ENCODE data around the gene ITPKC. TPM values are rescaled to one million over a fixed set of nuclear protein-coding genes. Genes with fewer than 3 reads are reported as not detected.

ITPKC gene
- total and polyA plus RNA-seq, 9 of the 15 experiments (the other 6 are each of a cell fraction or from before 2014, with no cell fraction given) = 0.08 to 9.3 (median 5.8) TPM

GRCh38 chr19:40716482-40717324 lies at the start of gene ITPKC, which contains the start of gene COQ8B (continued):
- TF ChIP-seq CXXC5 (CRISPR knock-in tag; IDR thresholded peaks at IDR 0.05) = peak; percentile 85
- no peak for TF ChIP-seq SMAD2 (IDR thresholded peaks at IDR 0.05; ENCODE audit: low read depth, low read length)
- TF ChIP-seq ZNF263 (CRISPR knock-in tag; IDR thresholded peaks at IDR 0.05; ENCODE audit: borderline replicate concordance) = peak; percentile 58; the same call in 1 of the 2 replicates
- TF ChIP-seq SMAD4 (CRISPR knock-in tag; conservative IDR thresholded peaks at IDR 0.05) = peak; percentile 84
- TF ChIP-seq CBX3 (IDR thresholded peaks at IDR 0.05; ENCODE audit: borderline replicate concordance in 1 of 2, low read length in 2 of 2) = 0 out of 3 replicates have a peak, but pooled peaks of 1 of the 2 experiments have one; percentile 14
- TF ChIP-seq YBX1 (IDR thresholded peaks at IDR 0.05) = no peak
- 0 out of 2 replicates have a peak, but pooled peaks have one; percentile 55 for TF ChIP-seq E2F1 (CRISPR knock-in tag; IDR thresholded peaks at IDR 0.05)
- 0 out of 2 replicates have a peak, but pooled peaks have one; percentile 51 for TF ChIP-seq KLF1 (tag; IDR thresholded peaks at IDR 0.05)
- peak in 1 of 2 experiments; percentile 86; a peak in 2 of 4 replicates for TF ChIP-seq NONO (IDR thresholded peaks at IDR 0.05; ENCODE audit: low read depth in 2 of 2, low read length in 1 of 2)
- TF ChIP-seq, protein P1, sequence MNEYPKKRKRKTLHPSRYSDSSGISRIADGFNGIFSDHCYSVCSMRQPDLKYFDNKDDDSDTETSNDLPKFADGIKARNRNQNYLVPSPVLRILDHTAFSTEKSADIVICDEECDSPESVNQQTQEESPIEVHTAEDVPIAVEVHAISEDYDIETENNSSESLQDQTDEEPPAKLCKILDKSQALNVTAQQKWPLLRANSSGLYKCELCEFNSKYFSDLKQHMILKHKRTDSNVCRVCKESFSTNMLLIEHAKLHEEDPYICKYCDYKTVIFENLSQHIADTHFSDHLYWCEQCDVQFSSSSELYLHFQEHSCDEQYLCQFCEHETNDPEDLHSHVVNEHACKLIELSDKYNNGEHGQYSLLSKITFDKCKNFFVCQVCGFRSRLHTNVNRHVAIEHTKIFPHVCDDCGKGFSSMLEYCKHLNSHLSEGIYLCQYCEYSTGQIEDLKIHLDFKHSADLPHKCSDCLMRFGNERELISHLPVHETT (CRISPR knock-in tag; conservative IDR thresholded peaks at IDR 0.05 in 1 of 2, IDR thresholded peaks at IDR 0.05 in 1 of 2) = peak in 1 of 2 experiments; percentile 44; a peak in 2 of 4 replicates
- no peak; a peak in 1 of 4 replicates for TF ChIP-seq KDM1A (IDR thresholded peaks at IDR 0.05)
- TF ChIP-seq, protein P2, sequence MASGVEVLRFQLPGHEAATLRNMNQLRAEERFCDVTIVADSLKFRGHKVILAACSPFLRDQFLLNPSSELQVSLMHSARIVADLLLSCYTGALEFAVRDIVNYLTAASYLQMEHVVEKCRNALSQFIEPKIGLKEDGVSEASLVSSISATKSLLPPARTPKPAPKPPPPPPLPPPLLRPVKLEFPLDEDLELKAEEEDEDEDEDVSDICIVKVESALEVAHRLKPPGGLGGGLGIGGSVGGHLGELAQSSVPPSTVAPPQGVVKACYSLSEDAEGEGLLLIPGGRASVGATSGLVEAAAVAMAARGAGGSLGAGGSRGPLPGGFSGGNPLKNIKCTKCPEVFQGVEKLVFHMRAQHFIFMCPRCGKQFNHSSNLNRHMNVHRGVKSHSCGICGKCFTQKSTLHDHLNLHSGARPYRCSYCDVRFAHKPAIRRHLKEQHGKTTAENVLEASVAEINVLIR (CRISPR knock-in tag; IDR thresholded peaks at IDR 0.05) = peak; percentile 76
- TF ChIP-seq ETV1 (tag; conservative IDR thresholded peaks at IDR 0.05; ENCODE audit: low read depth) = peak; percentile 76
- TF ChIP-seq FOXM1 (IDR thresholded peaks at IDR 0.05; ENCODE audit: low read depth) = peak; percentile 45
- TF ChIP-seq FOXM1 (CRISPR knock-in tag; IDR thresholded peaks at IDR 0.05; ENCODE audit: low read depth) = no peak
- peak; percentile 37; the same call in 1 of the 2 replicates for TF ChIP-seq ELF2 (CRISPR knock-in tag; IDR thresholded peaks at IDR 0.05)
- TF ChIP-seq ZFX (CRISPR knock-in tag; IDR thresholded peaks at IDR 0.05) = peak; percentile 72
- TF ChIP-seq POLR2H (tag; IDR thresholded peaks at IDR 0.05; ENCODE audit: low read depth) = no peak
- TF ChIP-seq KLF6 (CRISPR knock-in tag; IDR thresholded peaks at IDR 0.05; ENCODE audit: borderline replicate concordance) = no peak
- TF ChIP-seq ZNF280A (IDR thresholded peaks at IDR 0.05; ENCODE audit: low read depth, partially characterized antibody) = no peak
- peak; percentile 56 for TF ChIP-seq L3MBTL2 (IDR thresholded peaks at IDR 0.05)
